Activated CD4-positive, alpha-beta T cell treated with anti-CD3 and anti-CD28 coated beads for 36 hours (primary cell): ENCODE results near the gene STRN3. TPM values are rescaled to one million over a fixed set of nuclear protein-coding genes. Genes with fewer than 3 reads are reported as not detected.
"Not testable (repeated sequence)": the region's sequence is repeated elsewhere in the genome, so short reads cannot be mapped to it uniquely, and the experiment has no call there.

ENCODE experiments used
- ATAC-seq: fragments of 200-7000 bp; cut with Tn5 transposase; one replicate; pipeline ENCODE4 v1.10.0; 2021; ENCODE audit warnings: mild to moderate bottlenecking, moderate library complexity
- CTCF ChIA-PET: fragments of 350-600 bp; sonication (Branson Sonifier 250); formaldehyde crosslinking; loops from one replicate; lab custom pipeline; 2021; ENCODE audit warnings: antibody characterized with exemption; lab: Charles Lee
- POLR2A ChIA-PET: fragments of 350-600 bp; sonication (Branson Sonifier 250); formaldehyde crosslinking; loops from one replicate; lab custom pipeline; 2021; ENCODE audit warnings: antibody characterized with exemption, inconsistent platforms; lab: Charles Lee
- DNase-seq: peaks from one replicate; pipeline ENCODE4 v3.0.0-alpha.2; 2020
- H3K27ac Mint-ChIP-seq: one replicate; pipeline ENCODE4 v1.8.0; 2021; ENCODE audit warnings: mixed read lengths
- H3K27me3 Mint-ChIP-seq: one replicate; pipeline ENCODE4 v1.8.0; 2021; ENCODE audit warnings: mixed read lengths
- H3K36me3 Mint-ChIP-seq: one replicate; pipeline ENCODE4 v1.8.0; 2021; ENCODE audit warnings: low read depth, mixed read lengths
- H3K4me1 Mint-ChIP-seq: one replicate; pipeline ENCODE4 v1.8.0; 2021; ENCODE audit warnings: mixed read lengths
- H3K4me3 Mint-ChIP-seq: one replicate; pipeline ENCODE4 v1.8.0; 2021; ENCODE audit warnings: mild to moderate bottlenecking, moderate library complexity, mixed read lengths
- H3K9me3 Mint-ChIP-seq: one replicate; pipeline ENCODE4 v1.8.0; 2021; ENCODE audit warnings: low read depth, mixed read lengths
- intact Hi-C, 2 experiments: fragments of 100-400 bp; cut with DNase I in 1 of 2; cut with micrococcal nuclease in 1 of 2; formaldehyde crosslinking; loops; one replicate each; pipeline versions ENCODE4 v1.14.2 to v1.15.1; 2022 to 2024; cut with DNase I, micrococcal nuclease
- total RNA-seq, 2 experiments: library from RNA; stranded (reverse); gene quantifications; one replicate each; pipeline ENCODE4 v1.2.3, GENCODE V29; 2021

Gene STRN3
- total RNA-seq, 2 experiments from 2014 or later = 17.9 to 22.5 TPM

DNA sequence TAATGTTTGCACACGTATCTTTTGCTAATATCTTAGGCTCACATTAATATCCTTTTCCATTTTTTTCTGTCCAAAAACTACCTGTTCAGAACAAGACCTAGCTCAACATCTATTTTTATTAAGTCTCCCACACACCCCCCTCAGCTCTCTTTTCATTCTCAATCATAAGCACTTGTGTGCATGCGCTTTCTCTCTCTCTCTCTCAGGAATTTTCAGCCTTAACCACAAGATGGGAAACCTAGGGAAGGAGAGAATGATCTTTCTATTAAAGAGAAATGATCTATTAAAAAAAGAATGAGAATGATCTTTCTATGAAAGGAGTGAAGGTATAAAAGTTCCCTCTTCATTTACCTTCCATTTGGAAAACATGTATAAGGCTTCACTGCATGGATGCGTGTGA, 40.4 kb downstream of the STRN3 start:
- no peak overlapping the region for H3K4me3 Mint-ChIP-seq
- peaks cover 4% of the 10 kb centered on the region for H3K36me3 Mint-ChIP-seq
- ChIA-PET POLR2A (no interaction called here), CTCF (interaction anchor here (0.8 to 1.4 kb wide), 2 partner anchors 86 to 97 kb away, joined by 3 to 6 read pairs; no protein-coding TSS in a partner anchor)
- ATAC-seq (no peak), DNase-seq (no peak)
- no peak overlapping the region for H3K27ac Mint-ChIP-seq
- intact Hi-C loops = no loop called here
- no peaks in the 10 kb centered on the region for H3K27me3 Mint-ChIP-seq
- peaks cover 18% of the 10 kb centered on the region for H3K4me1 Mint-ChIP-seq
- H3K9me3 Mint-ChIP-seq = no peaks in the 10 kb centered on the region

DNA sequence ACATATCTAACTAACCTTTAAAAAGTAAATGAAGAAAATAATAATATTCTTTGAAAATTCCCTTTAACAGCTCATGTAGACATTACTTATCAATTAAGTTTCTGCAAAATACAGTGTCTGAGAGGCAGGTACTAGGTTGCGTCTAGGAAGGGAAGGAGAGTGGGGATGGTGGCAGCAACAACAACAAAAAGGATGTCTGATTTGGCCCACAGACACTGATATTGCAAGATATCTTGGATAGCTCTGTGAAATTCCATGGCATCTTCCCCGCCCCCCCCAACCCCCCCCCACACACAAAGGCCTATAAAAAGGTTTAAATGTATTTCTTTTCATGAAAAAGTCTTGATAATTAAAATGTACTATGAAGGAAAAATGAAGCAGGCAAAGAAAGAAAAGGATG, 42.3 kb downstream of the STRN3 start:
- CTCF ChIA-PET = interaction anchor here (0.9 to 2.3 kb wide), 3 partner anchors 12 to 98 kb away, joined by 3 to 6 read pairs (median 4); no protein-coding TSS in a partner anchor
- intact Hi-C loops = no loop called here
- Mint-ChIP-seq H3K27ac (no peak overlapping the region), H3K9me3 (no peaks in the 10 kb centered on the region), H3K27me3 (no peaks in the 10 kb centered on the region), H3K36me3 (peaks cover 3% of the 10 kb centered on the region), H3K4me3 (no peak overlapping the region), H3K4me1 (peaks cover 13% of the 10 kb centered on the region)
- ATAC-seq (no peak), DNase-seq (no peak)
- POLR2A ChIA-PET = no interaction called here

DNA sequence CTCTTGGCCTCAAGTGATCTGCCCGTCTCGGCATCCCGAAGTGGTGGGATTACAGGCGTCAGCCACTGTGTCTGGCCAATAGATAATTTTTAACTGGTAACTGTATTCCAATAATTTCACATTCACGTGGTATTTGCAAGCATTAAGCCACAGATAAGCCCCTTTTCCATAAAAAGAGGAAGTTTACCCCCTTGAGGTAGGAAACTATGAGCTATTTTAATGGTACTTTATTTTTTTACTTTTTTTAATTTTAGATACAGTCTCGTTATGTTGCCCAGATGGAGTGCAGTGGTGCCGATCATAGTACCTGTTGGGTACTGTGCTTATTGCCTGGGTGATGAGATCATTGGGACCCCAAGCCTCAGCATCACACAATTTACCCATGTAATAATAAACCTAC, 43.6 kb downstream of the STRN3 start:
- intact Hi-C loops = no loop called here
- Mint-ChIP-seq H3K27me3 (no peaks in the 10 kb centered on the region), H3K36me3 (peaks cover 3% of the 10 kb centered on the region), H3K27ac (no peak overlapping the region), H3K4me1 (peaks cover 12% of the 10 kb centered on the region), H3K4me3 (no peak overlapping the region), H3K9me3 (no peaks in the 10 kb centered on the region)
- ChIA-PET CTCF (interaction anchor here (0.6 to 4.4 kb wide), 5 partner anchors 55 to 376 kb away, joined by 3 to 23 read pairs (median 3); no protein-coding TSS in a partner anchor), POLR2A (no interaction called here)
- ATAC-seq (no peak), DNase-seq (no peak)

DNA sequence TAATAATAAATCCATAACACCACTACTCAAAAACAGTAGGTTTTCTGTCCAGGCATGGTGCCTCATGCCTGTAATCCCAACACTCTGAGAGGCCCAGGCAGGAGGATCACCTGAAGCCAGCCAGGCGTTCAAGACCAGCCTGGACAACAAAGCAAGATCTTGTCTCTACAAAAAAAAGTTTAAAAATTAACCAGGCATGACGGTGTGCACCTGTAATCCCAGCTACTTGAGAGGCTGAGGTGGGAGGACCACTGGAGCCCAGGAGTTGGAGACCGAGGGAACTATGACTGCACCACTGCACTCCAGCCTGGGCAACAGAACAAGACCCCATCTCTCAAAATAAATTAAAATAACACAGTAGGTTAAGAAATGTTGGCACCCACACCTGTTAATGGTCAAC, 45.2 kb downstream of the STRN3 start:
- H3K27ac Mint-ChIP-seq = no peak overlapping the region
- H3K36me3 Mint-ChIP-seq = peaks cover 5% of the 10 kb centered on the region
- no peak for ATAC-seq
- H3K4me3 Mint-ChIP-seq = no peak overlapping the region
- peaks cover 8% of the 10 kb centered on the region for H3K4me1 Mint-ChIP-seq
- intact Hi-C loops = loop anchor here (1.0 to 2.0 kb wide), 2 partner anchors 101 to 376 kb away; no protein-coding TSS in a partner anchor
- DNase-seq = no peak
- POLR2A ChIA-PET = no interaction called here
- H3K9me3 Mint-ChIP-seq = no peaks in the 10 kb centered on the region
- CTCF ChIA-PET = interaction anchor here (0.6 to 4.4 kb wide), 14 partner anchors 11 to 324 kb away, joined by 3 to 23 read pairs (median 4); partner anchors contain the start of gene STRN3
- no peaks in the 10 kb centered on the region for H3K27me3 Mint-ChIP-seq

DNA sequence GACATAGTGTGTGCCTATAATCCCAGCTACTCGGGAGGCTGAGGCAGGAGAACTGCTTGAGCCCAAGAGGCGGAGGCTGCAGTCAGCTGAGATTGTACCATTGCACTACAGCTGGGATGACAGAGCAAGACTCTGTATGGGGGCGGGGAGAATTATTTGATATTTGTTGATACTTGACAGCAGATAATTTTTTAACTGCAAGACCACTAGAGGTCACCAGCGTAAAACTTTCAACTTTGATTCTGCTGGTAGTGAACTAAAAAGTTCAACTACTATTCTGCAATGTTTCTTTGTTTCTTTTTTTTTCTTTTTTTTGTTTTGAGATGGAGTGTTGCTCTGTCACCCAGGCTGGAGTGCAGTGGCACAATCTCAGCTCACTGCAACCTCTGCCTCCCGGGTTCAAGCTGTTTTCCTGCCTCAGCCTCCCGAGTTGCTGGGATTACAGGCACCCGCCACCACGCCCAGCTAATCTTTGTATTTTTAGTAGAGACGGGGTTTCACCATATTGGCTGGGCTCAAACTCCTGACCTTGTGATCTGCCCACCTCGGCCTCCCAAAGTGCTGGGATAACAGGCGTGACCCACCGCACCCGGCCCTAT, 46.0 kb downstream of the STRN3 start:
- ChIA-PET POLR2A (interaction anchor here (0.7 kb wide), 1 partner anchor 10 kb away, joined by 3 read pairs; no protein-coding TSS in a partner anchor), CTCF (interaction anchor here (0.6 to 4.4 kb wide), 16 partner anchors 10 to 405 kb away, joined by 3 to 23 read pairs (median 4); no protein-coding TSS in a partner anchor)
- H3K4me1 Mint-ChIP-seq = peaks cover 11% of the 10 kb centered on the region
- H3K36me3 Mint-ChIP-seq, H3K9me3 Mint-ChIP-seq, H3K27ac Mint-ChIP-seq, H3K4me3 Mint-ChIP-seq, H3K27me3 Mint-ChIP-seq: not testable (repeated sequence)
- DNase-seq (peak; percentile 49), ATAC-seq (peak; percentile 84)
- intact Hi-C loops = loop anchor here (1.0 to 2.0 kb wide), 2 partner anchors 102 to 377 kb away; no protein-coding TSS in a partner anchor

DNA sequence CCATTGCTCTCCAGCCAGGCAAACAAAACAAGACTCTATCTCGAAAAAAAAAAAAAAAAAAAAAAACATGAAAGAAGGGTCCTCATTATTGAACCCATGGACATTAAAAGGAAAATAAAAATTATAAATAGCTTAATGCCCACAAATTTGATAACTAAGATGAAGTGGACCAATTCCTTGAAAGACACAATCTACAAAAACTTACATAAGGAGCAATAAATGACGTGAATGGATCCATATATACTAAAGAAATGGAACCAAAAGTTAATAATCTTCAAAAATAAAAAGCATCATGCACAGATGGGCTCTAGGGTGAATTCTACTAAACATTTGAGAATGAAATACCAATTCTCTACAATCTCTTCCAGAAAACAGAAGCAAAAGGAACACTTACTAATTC, 48.4 kb downstream of the STRN3 start:
- no peak overlapping the region for H3K4me3 Mint-ChIP-seq
- DNase-seq = no peak
- no peak for ATAC-seq
- intact Hi-C loops = no loop called here
- POLR2A ChIA-PET = no interaction called here
- H3K36me3 Mint-ChIP-seq = peaks cover 6% of the 10 kb centered on the region
- H3K27ac Mint-ChIP-seq = no peak overlapping the region
- H3K4me1 Mint-ChIP-seq = peaks cover 28% of the 10 kb centered on the region
- H3K9me3 Mint-ChIP-seq = no peaks in the 10 kb centered on the region
- no peaks in the 10 kb centered on the region for H3K27me3 Mint-ChIP-seq
- CTCF ChIA-PET = interaction anchor here (0.8 to 2.2 kb wide), 10 partner anchors 8 to 380 kb away, joined by 3 to 7 read pairs (median 4); no protein-coding TSS in a partner anchor

DNA sequence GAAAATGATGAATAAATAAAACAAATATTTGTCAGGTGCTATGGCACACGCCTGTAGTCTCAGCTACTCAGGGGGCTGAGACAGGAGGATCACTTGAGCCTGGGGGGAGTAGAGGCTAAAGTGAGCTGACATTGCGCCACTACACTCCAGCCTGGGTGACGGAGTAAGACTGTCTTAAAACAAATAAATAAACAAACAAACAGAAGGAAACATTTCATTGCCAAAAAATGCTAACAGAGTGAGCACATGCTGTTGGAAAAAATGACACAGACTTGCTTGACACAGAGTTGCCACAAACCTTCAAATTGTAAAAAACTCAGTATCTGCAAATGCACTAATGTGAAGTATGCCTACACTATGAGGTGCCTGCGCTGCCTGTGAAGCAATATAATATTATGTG, 51.6 kb downstream of the STRN3 start:
- H3K27me3 Mint-ChIP-seq = no peaks in the 10 kb centered on the region
- ATAC-seq (no peak), DNase-seq (no peak)
- H3K4me3 Mint-ChIP-seq = no peak overlapping the region
- ChIA-PET CTCF (no interaction called here), POLR2A (no interaction called here)
- intact Hi-C loops = no loop called here
- H3K9me3 Mint-ChIP-seq = no peaks in the 10 kb centered on the region
- H3K36me3 Mint-ChIP-seq = peaks cover 8% of the 10 kb centered on the region
- peaks cover 51% of the 10 kb centered on the region for H3K4me1 Mint-ChIP-seq
- H3K27ac Mint-ChIP-seq = no peak overlapping the region

DNA sequence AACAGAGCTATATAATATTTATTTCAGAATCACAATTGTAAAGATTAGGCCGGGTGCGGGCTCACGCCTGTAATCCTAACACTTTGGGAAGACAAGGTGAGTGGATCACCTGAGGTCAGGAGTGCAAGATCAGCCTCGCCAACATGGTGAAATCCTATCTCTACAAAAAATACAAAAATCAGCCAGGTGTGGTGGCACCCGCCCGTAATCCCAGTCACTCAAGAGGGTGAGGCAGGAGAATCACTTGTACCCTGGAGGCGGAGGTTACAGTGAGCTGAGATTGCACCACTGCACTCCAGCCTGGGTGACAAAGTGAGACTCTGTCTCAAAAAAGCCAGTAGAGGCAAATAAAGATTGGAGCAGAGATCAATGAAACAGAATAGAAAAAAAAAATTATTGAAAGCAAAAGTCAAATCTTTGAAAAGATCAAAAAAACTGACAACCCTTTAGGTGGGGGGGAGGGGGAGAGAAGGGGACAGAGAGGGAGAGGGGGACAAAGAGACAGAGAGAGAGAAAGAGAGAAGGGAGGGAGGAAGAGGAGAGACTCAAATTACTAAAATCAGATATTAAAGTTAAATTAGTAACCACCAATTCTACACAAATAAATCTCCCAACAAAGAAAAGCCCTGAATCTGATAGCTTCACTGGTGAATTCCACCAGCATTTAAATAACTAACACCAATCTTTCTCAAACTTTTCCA, 53.1 kb downstream of the STRN3 start:
- POLR2A ChIA-PET = no interaction called here
- CTCF ChIA-PET = interaction anchor here (0.5 kb wide), 1 partner anchor 316 kb away, joined by 3 read pairs; no protein-coding TSS in a partner anchor
- no peaks in the 10 kb centered on the region for H3K27me3 Mint-ChIP-seq
- no peak overlapping the region for H3K27ac Mint-ChIP-seq
- peaks cover 8% of the 10 kb centered on the region for H3K36me3 Mint-ChIP-seq
- H3K9me3 Mint-ChIP-seq = no peaks in the 10 kb centered on the region
- no peak for ATAC-seq
- H3K4me3 Mint-ChIP-seq = no peak overlapping the region
- H3K4me1 Mint-ChIP-seq = peaks cover 51% of the 10 kb centered on the region
- DNase-seq = no peak
- intact Hi-C loops = no loop called here

DNA sequence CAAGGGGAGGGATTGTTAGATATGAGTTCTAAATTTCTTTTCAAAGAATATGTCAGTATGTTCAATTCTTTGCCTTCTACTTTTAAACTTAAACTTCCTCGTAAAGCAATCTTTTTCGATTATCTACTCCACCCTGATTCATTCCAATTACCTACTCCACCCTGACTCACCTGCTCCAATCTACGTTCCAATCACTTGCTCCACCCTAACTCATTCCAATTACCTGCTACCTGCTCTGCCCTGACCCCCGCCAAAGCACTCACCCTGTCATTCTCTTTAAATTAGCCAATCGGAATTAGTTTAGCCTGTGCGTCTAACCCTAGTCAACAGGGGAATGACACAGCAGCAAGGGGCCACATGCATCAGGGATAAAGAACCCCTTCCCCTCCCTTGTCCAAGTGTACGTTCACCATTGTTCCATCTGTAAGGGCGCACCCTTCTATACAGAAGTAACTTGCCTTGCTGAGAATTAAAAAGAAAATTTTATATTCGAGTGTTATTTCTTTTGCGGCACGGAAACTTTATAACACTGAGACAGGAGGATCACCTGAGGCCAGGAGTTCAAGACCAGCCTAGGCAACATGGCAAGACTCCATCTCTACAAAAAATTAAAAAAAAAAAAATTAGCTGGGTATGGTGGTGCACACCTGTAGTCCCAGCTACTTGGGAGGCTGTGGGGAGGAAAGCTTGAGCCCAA, 54.0 kb downstream of the STRN3 start:
- ATAC-seq, H3K4me3 Mint-ChIP-seq, H3K27ac Mint-ChIP-seq, CTCF ChIA-PET, H3K9me3 Mint-ChIP-seq, H3K27me3 Mint-ChIP-seq, POLR2A ChIA-PET, intact Hi-C loops, DNase-seq: not testable (repeated sequence)
- peaks cover 48% of the 10 kb centered on the region for H3K4me1 Mint-ChIP-seq
- peaks cover 11% of the 10 kb centered on the region for H3K36me3 Mint-ChIP-seq

DNA sequence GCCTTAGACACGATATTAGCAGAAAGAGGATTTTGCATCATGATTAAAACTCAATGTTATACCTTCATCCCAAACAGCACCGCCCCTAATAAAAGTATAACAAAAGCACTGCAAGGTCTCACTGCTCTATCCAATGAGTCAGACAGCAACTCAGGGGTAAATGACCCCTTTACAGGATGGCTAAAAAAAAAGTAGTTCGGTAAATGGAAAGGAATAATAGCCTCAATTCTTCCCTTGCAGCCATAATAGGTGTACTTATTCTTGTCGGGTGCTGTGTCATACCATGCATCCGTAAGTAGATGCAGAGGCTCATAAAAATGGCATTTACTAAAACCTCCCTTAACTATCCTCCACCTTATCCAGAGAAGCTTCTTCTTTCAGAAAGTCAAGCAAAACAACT, 54.6 kb downstream of the STRN3 start:
- Mint-ChIP-seq H3K9me3 (peaks cover 4% of the 10 kb centered on the region), H3K36me3 (peaks cover 14% of the 10 kb centered on the region)

DNA sequence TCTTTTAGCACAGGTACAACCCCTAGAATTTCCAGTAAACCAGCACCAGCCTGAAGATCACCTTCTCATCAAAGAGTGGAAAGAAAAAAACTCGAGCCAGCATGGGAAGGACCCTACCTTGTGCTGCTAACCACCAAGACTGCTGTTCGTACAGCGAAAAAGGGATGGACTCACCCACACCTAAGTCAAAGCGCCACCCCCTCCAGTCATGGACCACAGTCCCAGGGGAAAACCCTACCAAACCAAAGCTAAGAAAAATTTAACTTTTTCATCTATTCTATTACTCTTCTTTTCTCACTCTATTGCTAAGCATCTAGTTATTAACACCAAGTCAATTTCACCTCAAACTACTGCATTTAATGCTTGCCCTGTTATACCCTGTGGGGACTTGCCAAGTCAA, 56.4 kb downstream of the STRN3 start:
- peak overlapping the region; percentile 59 for H3K27ac Mint-ChIP-seq

More for the DNA sequence above, 54.6 kb downstream of the STRN3 start:
- CTCF ChIA-PET = no interaction called here
- Mint-ChIP-seq H3K4me1 (peaks cover 48% of the 10 kb centered on the region), H3K27me3 (no peaks in the 10 kb centered on the region), H3K4me3 (no peak overlapping the region), H3K27ac (no peak overlapping the region)
- ATAC-seq = no peak
- POLR2A ChIA-PET = no interaction called here
- no peak for DNase-seq
- intact Hi-C loops = no loop called here

More for the DNA sequence above, 56.4 kb downstream of the STRN3 start:
- CTCF ChIA-PET = interaction anchor here (0.6 to 1.9 kb wide), 3 partner anchors 9 to 12 kb away, joined by 3 to 6 read pairs (median 4); no protein-coding TSS in a partner anchor
- peak; percentile 95 for ATAC-seq
- peaks cover 13% of the 10 kb centered on the region for H3K9me3 Mint-ChIP-seq
- peaks cover 47% of the 10 kb centered on the region for H3K4me1 Mint-ChIP-seq
- intact Hi-C loops, H3K27me3 Mint-ChIP-seq, H3K4me3 Mint-ChIP-seq: not testable (repeated sequence)
- H3K36me3 Mint-ChIP-seq = peaks cover 27% of the 10 kb centered on the region
- POLR2A ChIA-PET = interaction anchor here (0.6 kb wide), 2 partner anchors 10 to 237 kb away, joined by 3 read pairs; no protein-coding TSS in a partner anchor
- peak; percentile 75 for DNase-seq
